HEK293T (cell line): Measurements from ENCODE around the gene BMPR1B.

Experiments used
- CTCF ChIA-PET: fragments of 350-600 bp; formaldehyde crosslinking; extraction: SDS; loops from one replicate; lab custom pipeline; 2021; ENCODE audit warnings: antibody characterized with exemption, inconsistent platforms; lab: Yijun Ruan, JAX
- POLR2A ChIA-PET: fragments of 350-600 bp; formaldehyde crosslinking; extraction: SDS; loops from one replicate; lab custom pipeline; 2020; ENCODE audit warnings: antibody characterized with exemption, inconsistent platforms; lab: Yijun Ruan, JAX
- DNase-seq: peaks from one replicate; pipeline ENCODE4 v3.0.0; 2012; ENCODE audit warnings: mixed read lengths; ENCODE audit errors: extremely low spot score
- ARNT ChIP-seq: fragments of 450-650 bp; IDR thresholded peaks from 2 replicates; pipeline ENCODE4 v1.6.1; 2017; ENCODE audit warnings: mild to moderate bottlenecking
- BHLHE40 ChIP-seq: fragments of 450-650 bp; IDR thresholded peaks from 2 replicates; pipeline ENCODE4 v1.6.1; 2016; ENCODE audit warnings: mild to moderate bottlenecking, moderate library complexity, borderline replicate concordance
- CTBP1 ChIP-seq: fragments of 450-650 bp; IDR thresholded peaks from 2 replicates; pipeline ENCODE4 v1.6.1; 2016; ENCODE audit warnings: borderline replicate concordance
- ELF4 ChIP-seq: fragments of 450-650 bp; IDR thresholded peaks from 2 replicates; pipeline ENCODE4 v1.6.1; 2017; ENCODE audit warnings: antibody characterized with exemption
- FOXA1 ChIP-seq: fragments of 450-650 bp; IDR thresholded peaks from 2 replicates; pipeline ENCODE4 v1.6.1; 2016; ENCODE audit warnings: mild to moderate bottlenecking
- FOXK2 ChIP-seq: fragments of 450-650 bp; IDR thresholded peaks from 2 replicates; pipeline ENCODE4 v1.6.1; 2016; ENCODE audit warnings: mild to moderate bottlenecking
- FOXM1 ChIP-seq: fragments of 450-650 bp; IDR thresholded peaks from 2 replicates; pipeline ENCODE4 v1.6.1; 2017; ENCODE audit warnings: mild to moderate bottlenecking, borderline replicate concordance
- HDGF ChIP-seq: fragments of 450-650 bp; IDR thresholded peaks from 2 replicates; pipeline ENCODE4 v1.6.1; 2017; ENCODE audit warnings: antibody characterized with exemption, borderline replicate concordance
- L3MBTL2 ChIP-seq: fragments of 450-650 bp; conservative IDR thresholded peaks from 2 replicates; pipeline ENCODE4 v1.6.1; 2016; ENCODE audit warnings: mild to moderate bottlenecking
- LEF1 ChIP-seq: fragments of 450-650 bp; IDR thresholded peaks from 2 replicates; pipeline ENCODE4 v1.6.1; 2017; ENCODE audit warnings: mild to moderate bottlenecking, borderline replicate concordance
- NFRKB ChIP-seq: fragments of 450-650 bp; IDR thresholded peaks from 2 replicates; pipeline ENCODE4 v1.6.1; 2016; ENCODE audit warnings: mild to moderate bottlenecking, moderate library complexity
- PKNOX1 ChIP-seq: fragments of 450-650 bp; IDR thresholded peaks from 2 replicates; pipeline ENCODE4 v1.6.1; 2016
- SP1 ChIP-seq: fragments of 450-650 bp; IDR thresholded peaks from 2 replicates; pipeline ENCODE4 v1.6.1; 2017
- SUZ12 ChIP-seq: fragments of 450-650 bp; IDR thresholded peaks from 2 replicates; pipeline ENCODE4 v1.6.1; 2016; ENCODE audit warnings: mild to moderate bottlenecking
- TARDBP ChIP-seq: fragments of 450-650 bp; IDR thresholded peaks from 2 replicates; pipeline ENCODE4 v1.6.1; 2016
- ZNF384 ChIP-seq: fragments of 450-650 bp; IDR thresholded peaks from 2 replicates; pipeline ENCODE4 v1.6.1; 2016

The BMPR1B gene

GRCh38 chr4:94757192-94758140 lies at the start of gene BMPR1B:
TSS of gene BMPR1B (plus strand) at chr4:94757955. CDS start at chr4:95104425, 346,470 bp downstream.
- peak; percentile 62 for DNase-seq
- ChIA-PET POLR2A (interaction anchor here (0.8 kb wide), 1 partner anchor 295 kb away, joined by 3 read pairs; no protein-coding TSS in a partner anchor), CTCF (no interaction called here)
- TF ChIP-seq ARNT: no peak
- TF ChIP-seq ELF4: no peak
- TF ChIP-seq FOXM1: 0 out of 2 replicates have a peak, but pooled peaks have one; percentile 43
- no peak for TF ChIP-seq LEF1
- TF ChIP-seq ZNF384: peak; percentile 93

- ChIA-PET CTCF (no interaction called here), POLR2A (no interaction called here)
- TF ChIP-seq FOXA1: no peak
- no peak for TF ChIP-seq PKNOX1
- no peak for TF ChIP-seq HDGF
- no peak for TF ChIP-seq FOXM1
- TF ChIP-seq SUZ12: no peak
- TF ChIP-seq CTBP1: no peak
- no peak for TF ChIP-seq NFRKB
- TF ChIP-seq FOXK2: no peak
- TF ChIP-seq SP1: no peak
- no peak for TF ChIP-seq BHLHE40
- no peak for TF ChIP-seq TARDBP
- TF ChIP-seq ARNT: no peak
- no peak for DNase-seq
These were observed 46.1 kb upstream of the BMPR1B start for GRCh38 chr4:94711635-94712034.

- no peak for DNase-seq
- TF ChIP-seq ARNT (no peak), L3MBTL2 (no peak), SUZ12 (no peak), NFRKB (no peak), PKNOX1 (no peak), ELF4 (no peak), ZNF384 (no peak), BHLHE40 (no peak), FOXM1 (no peak), FOXA1 (no peak), LEF1 (no peak), SP1 (no peak), FOXK2 (no peak), HDGF (no peak), CTBP1 (no peak), TARDBP (no peak)
- CTCF ChIA-PET: no interaction called here
- POLR2A ChIA-PET: interaction anchor here (0.9 kb wide), 1 partner anchor 505 kb away, joined by 3 read pairs; no protein-coding TSS in a partner anchor
These were observed 43.2 kb upstream of the BMPR1B start for GRCh38 chr4:94714365-94715160.

GRCh38 chr4:94715726-94716125 lies 42.0 kb upstream of the BMPR1B start:
- no peak for TF ChIP-seq PKNOX1
- TF ChIP-seq FOXK2: no peak
- TF ChIP-seq TARDBP: no peak
- TF ChIP-seq L3MBTL2: no peak
- no peak for TF ChIP-seq FOXM1
- no peak for TF ChIP-seq HDGF
- TF ChIP-seq ARNT: no peak
- no peak for TF ChIP-seq LEF1
- TF ChIP-seq FOXA1: no peak
- TF ChIP-seq BHLHE40: no peak
- TF ChIP-seq ELF4: no peak
- no peak for TF ChIP-seq ZNF384
- no peak for TF ChIP-seq NFRKB
- TF ChIP-seq CTBP1: no peak
- no peak for DNase-seq
- POLR2A ChIA-PET: no interaction called here
- CTCF ChIA-PET: no interaction called here

- TF ChIP-seq ARNT: no peak
- no peak for TF ChIP-seq BHLHE40
- TF ChIP-seq CTBP1: no peak
- no peak for TF ChIP-seq SP1
- no peak for TF ChIP-seq PKNOX1
- TF ChIP-seq ELF4: no peak
- no peak for TF ChIP-seq FOXK2
- TF ChIP-seq TARDBP: no peak
- no peak for TF ChIP-seq ZNF384
- no peak for TF ChIP-seq L3MBTL2
- no peak for TF ChIP-seq SUZ12
- no peak for TF ChIP-seq FOXA1
- no peak for TF ChIP-seq HDGF
- TF ChIP-seq FOXM1: no peak
- no peak for TF ChIP-seq NFRKB
- no peak for TF ChIP-seq LEF1
- CTCF ChIA-PET: no interaction called here
- POLR2A ChIA-PET: no interaction called here
- no peak for DNase-seq
These were observed 36.4 kb upstream of the BMPR1B start for GRCh38 chr4:94721310-94721709.
